ENCODE measurements around the gene CD244.
"Not testable (repeated sequence)": the region's sequence is repeated elsewhere in the genome, so short reads cannot be mapped to it uniquely, and the experiment has no call there.

CD244 gene

DNA sequence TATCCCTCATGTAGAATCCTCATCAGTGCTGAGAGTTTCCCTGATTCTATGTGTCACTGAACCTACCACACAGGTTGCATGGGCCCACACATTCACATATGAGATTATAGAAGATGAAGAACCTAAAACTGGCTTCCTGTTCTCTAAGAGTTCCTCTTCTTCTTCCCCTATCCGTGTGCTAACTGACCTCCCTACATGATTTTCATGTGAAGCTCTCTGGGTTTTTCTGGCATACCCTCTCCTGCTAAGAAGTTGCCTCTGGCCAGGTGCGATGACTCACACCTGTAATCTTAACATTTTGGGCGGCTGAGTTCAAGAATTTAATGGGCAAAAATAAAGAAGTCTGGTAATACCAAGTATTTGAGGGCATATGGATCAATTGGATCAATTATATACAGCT, 5.5 kb upstream of the CD244 start:
- no peak for DNase-seq (ENCODE audit: low read depth in 1 of 2, low spot score in 1 of 2)
- in situ Hi-C loops (cut with HindIII; ENCODE audit: low pct_unique_long_range_greater_than_20kb, low sequenced_read_pairs): no loop called here
- no peak for TF ChIP-seq JUND (IDR thresholded peaks at IDR 0.05; ENCODE audit: low read depth)

DNA sequence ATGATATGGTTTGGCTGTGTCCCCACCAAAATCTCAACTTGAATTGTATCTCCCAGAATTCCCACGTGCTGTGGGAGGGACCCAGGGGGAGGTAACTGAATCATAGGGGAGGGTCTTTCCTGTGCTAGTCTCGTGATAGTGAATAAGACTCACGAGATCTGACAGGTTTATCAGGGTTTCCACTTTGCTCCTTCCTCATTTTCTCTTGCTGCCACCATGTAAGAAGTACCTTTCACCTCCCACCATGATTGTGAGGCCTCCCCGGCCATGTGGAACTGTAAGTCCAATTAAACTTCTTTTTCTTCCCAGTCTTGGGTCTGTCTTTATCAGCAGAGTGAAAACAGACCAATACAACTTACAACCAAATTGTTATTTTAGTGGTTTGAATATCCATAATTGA, 5.0 kb upstream of the CD244 start:
- DNase-seq (ENCODE audit: low read depth in 1 of 2, low spot score in 1 of 2); in situ Hi-C loops (cut with HindIII; ENCODE audit: low pct_unique_long_range_greater_than_20kb, low sequenced_read_pairs): not testable (repeated sequence)

DNA sequence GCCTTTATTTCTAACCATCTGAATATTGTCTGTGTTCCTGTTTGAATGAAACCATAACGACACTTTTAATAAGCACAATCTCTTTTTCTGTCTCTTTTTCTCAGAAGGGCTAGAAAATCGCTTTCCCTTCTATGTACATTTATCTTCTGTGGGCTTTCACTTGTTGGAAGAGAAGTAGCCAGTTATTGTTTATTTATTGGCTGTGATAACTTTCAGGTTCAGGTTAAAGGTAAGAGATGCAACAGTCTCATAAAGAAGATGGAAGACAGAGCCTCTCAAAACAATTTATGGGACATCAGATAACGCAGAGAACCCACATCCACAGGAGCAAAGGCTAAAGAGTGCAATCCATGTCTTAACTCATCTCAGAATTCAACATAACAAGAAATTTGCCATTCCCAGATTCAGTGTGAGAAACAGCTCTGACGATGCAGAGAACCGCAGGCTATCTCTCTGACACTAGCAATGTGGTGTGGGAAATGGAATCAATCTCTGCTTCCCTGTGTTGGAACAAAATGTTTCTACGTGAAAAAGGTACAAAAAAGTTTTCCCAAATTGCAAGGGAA, 4.1 kb upstream of the CD244 start:
- in situ Hi-C loops (cut with HindIII; ENCODE audit: low pct_unique_long_range_greater_than_20kb, low sequenced_read_pairs): no loop called here
- no peak for DNase-seq (ENCODE audit: low read depth in 1 of 2, low spot score in 1 of 2)
- TF ChIP-seq JUND (IDR thresholded peaks at IDR 0.05; ENCODE audit: low read depth): no peak

DNA sequence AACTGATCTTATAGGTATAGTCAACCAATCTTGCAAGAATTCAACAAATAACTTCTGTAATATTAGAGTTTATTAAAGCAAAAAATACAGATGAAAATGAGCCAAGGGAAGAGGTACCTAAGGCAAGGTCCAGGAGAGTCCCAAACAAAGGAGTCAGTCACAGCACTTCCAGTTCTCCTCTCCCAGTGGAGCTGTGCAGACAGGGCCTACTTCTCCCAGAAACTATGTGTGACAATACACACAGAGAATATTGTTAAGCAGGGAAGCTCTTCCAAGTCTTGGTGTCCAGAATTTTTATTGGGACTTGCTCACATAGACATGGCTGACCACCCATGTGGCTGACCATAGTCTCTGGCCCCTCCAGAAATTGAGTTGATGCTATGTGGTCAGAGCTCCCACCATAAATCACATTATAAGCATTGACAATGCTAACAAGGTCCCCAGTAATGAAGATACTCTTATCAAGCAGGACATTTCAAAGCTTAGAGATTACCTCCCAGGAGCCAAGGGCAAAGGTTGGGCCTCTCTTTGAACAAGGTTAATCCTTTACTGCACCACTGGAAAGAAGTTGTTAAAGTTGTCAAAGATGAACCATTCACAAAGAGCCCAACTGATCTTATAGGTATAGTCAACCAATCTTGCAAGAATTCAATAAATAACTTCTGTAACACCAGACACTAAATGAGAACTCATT, 3.5 kb upstream of the CD244 start:
- in situ Hi-C loops (cut with HindIII; ENCODE audit: low pct_unique_long_range_greater_than_20kb, low sequenced_read_pairs): no loop called here
- TF ChIP-seq JUND (IDR thresholded peaks at IDR 0.05; ENCODE audit: low read depth): no peak

DNA sequence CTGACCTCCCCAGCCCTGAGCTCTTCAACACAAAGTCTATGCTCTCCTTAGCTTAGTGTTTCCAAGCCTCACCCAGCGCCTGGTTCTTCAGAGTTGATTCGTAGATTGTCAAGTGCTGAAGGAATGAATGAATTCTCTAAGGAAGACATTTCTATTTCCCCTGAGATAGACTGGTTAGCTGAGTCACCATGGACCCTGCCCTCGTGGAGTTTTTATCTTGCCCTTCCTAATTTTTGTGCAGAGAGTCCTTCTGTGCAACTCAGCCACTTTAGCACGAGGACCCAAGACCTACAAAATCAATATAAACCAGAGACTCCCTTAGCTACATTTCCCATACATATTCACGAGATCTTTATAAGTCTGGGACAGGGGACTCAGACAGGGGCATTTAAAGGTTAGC, 2.6 kb upstream of the CD244 start:
- no peak for TF ChIP-seq JUND (IDR thresholded peaks at IDR 0.05; ENCODE audit: low read depth)
- in situ Hi-C loops (cut with HindIII; ENCODE audit: low pct_unique_long_range_greater_than_20kb, low sequenced_read_pairs): no loop called here
- no peak for DNase-seq (ENCODE audit: low read depth in 1 of 2, low spot score in 1 of 2)

More for the DNA sequence above, 3.5 kb upstream of the CD244 start:
- no peak for DNase-seq (ENCODE audit: low read depth in 1 of 2, low spot score in 1 of 2)

GRCh38 chr1:160864173-160864572, 1.5 kb upstream of the CD244 start:
- in situ Hi-C loops (cut with HindIII; ENCODE audit: low pct_unique_long_range_greater_than_20kb, low sequenced_read_pairs): no loop called here
- TF ChIP-seq JUND (IDR thresholded peaks at IDR 0.05; ENCODE audit: low read depth): no peak
- no peak for DNase-seq (ENCODE audit: low read depth in 1 of 2, low spot score in 1 of 2)

DNA sequence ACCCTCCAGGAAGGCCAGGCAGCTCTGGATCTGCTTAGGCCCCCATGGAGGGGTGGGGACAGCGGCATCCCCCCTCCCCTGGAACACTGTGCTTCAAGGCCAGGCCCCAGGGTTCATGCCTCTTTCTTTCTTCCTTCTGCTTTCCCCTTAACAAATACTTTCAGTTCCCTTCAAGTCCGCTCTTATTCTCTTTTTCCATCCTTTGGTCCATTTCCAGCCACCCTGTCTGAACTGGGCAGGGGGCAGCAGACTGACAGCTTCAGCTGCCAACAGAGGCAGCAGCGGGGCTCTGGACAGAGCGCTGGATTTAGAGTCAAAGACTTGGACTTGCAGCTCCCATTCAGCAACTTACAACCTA, 1.1 kb upstream of the CD244 start:
- in situ Hi-C loops (cut with HindIII; ENCODE audit: low pct_unique_long_range_greater_than_20kb, low sequenced_read_pairs): no loop called here
- no peak for TF ChIP-seq JUND (IDR thresholded peaks at IDR 0.05; ENCODE audit: low read depth)
- DNase-seq (ENCODE audit: low read depth in 1 of 2, low spot score in 1 of 2): no peak

- no peak for DNase-seq (ENCODE audit: low read depth in 1 of 2, low spot score in 1 of 2)
- in situ Hi-C loops (cut with HindIII; ENCODE audit: low pct_unique_long_range_greater_than_20kb, low sequenced_read_pairs): no loop called here
- no peak for TF ChIP-seq JUND (IDR thresholded peaks at IDR 0.05; ENCODE audit: low read depth)
Measured at GRCh38 chr1:160863061-160863773, 530 bp upstream of the CD244 start.

DNA sequence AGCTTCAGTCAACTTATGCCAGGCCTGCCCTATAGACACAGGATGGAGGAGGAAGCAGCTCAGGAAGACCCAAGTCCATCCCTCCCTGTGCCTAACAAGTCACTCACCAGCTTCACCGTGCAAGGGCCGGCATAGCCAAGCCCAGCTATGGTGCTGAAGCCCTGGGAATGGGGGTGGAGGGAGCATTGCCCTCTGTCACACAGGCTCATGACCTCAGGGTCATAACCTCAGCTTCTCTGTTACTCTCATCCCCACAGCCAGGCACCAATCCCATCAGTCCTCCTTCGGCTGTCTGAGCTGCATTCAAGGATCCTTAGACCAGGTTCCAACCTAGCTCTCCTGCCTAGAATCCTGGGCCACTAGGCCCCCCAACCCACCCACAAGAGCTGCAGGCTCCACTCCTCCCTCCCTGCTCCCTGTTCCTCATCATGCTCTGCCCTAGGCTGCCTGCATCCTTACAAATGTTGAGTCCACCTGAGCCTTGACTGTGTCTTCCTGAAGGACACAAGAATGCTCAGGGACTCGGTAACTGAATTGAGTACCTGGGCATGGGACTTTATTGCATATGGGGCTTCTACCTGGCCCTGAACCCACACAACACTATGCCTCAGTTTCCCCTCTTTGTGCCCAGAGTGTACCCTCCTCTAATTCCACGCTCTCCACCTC, 1.7 kb downstream of the CD244 start:
- in situ Hi-C loops (cut with HindIII; ENCODE audit: low pct_unique_long_range_greater_than_20kb, low sequenced_read_pairs): no loop called here
- TF ChIP-seq JUND (IDR thresholded peaks at IDR 0.05; ENCODE audit: low read depth): no peak
- no peak for DNase-seq (ENCODE audit: low read depth in 1 of 2, low spot score in 1 of 2)

DNA sequence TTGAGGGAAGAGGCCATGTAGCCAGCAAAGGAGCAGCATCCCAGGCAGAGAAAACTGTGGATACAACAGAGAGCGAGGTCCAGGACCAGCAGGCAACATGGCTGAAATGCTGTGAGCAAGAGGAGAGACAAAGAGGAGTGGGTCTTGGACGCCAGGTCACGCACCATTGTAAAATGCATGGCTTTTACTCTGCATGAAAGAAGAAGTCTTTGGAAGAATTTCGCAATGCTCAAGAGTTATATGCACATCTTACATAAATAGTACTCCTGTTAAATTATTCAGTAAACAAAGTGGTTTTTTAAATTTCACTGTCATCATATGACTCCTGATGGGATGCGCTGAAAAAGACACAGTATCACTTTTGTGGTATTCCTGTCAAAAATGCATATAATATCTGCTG, 3.5 kb downstream of the CD244 start:
- in situ Hi-C loops (cut with HindIII; ENCODE audit: low pct_unique_long_range_greater_than_20kb, low sequenced_read_pairs): no loop called here
- TF ChIP-seq JUND (IDR thresholded peaks at IDR 0.05; ENCODE audit: low read depth): no peak
- no peak for DNase-seq (ENCODE audit: low read depth in 1 of 2, low spot score in 1 of 2)

DNA sequence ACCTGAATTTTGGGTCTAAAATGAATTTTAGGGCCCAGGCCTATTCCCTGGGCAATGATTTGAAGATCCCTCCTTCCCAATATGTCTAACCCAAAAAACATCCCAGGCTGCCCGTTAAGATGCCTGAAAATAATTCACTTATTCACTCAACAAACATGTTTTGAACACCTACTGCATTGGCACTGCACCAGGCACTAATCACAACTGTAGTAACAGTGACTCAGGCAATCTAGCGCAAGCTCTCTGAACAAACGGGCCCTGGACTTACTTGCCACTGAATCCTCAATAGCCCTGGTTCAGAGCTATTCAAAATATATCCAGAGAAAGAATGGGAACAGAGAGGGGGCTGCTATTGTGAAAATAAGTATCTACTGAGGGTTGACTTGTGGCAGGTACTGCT, 4.2 kb downstream of the CD244 start:
- in situ Hi-C loops (cut with HindIII; ENCODE audit: low pct_unique_long_range_greater_than_20kb, low sequenced_read_pairs): no loop called here
- DNase-seq (ENCODE audit: low read depth in 1 of 2, low spot score in 1 of 2): no peak
- TF ChIP-seq JUND (IDR thresholded peaks at IDR 0.05; ENCODE audit: low read depth): no peak

DNA sequence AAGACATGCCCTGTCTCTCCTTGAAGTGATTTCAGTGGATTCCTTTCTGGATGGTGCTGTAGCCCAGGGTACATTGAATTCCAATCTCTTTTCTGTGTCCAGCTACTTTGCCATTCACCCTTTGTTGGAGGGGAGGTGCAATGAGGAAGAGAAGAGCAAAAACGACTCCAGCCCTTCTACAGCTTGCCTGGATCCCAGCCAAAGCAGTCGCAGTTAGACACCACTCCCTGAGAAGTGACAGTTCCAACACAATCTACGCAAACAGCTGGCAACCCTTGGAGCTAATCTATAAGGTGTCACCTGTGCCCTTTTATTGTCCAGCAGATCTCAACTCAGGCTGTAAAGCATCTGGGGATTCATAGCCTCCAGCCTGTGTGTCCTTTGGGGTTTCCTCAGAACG, 4.6 kb downstream of the CD244 start:
- TF ChIP-seq JUND (IDR thresholded peaks at IDR 0.05; ENCODE audit: low read depth): no peak
- in situ Hi-C loops (cut with HindIII; ENCODE audit: low pct_unique_long_range_greater_than_20kb, low sequenced_read_pairs): no loop called here
- no peak for DNase-seq (ENCODE audit: low read depth in 1 of 2, low spot score in 1 of 2)

Data from T47D (cell line).